Tibial nerve (tissue), 4 donors: ENCODE measurements around the gene CA5A. TPM values are rescaled to one million over a fixed set of nuclear protein-coding genes. Genes with fewer than 3 reads are reported as not detected.

ENCODE experiments used
- DNase-seq, 2 donors: peaks; one replicate each; pipeline ENCODE4 v3.0.0-alpha.2; 2019; ENCODE audit warnings: low spot score in 2 of 2
- H3K27ac ChIP-seq, 4 donors: fragments of 200-600 bp; sonication (generic) in 3 of 4; one replicate each; pipeline ENCODE4 v1.5.1; 2017 to 2019; ENCODE audit warnings: mild to moderate bottlenecking in 1 of 4
- H3K27me3 ChIP-seq, 2 donors: fragments of 200-600 bp; sonication (generic) in 1 of 2; one replicate each; pipeline versions ENCODE4 v1.5.1 to v1.6.0; 2017 to 2019
- H3K36me3 ChIP-seq, 3 donors: fragments of 200-600 bp; sonication (generic); one replicate each; pipeline ENCODE4 v1.5.1; 2018 to 2019
- H3K4me1 ChIP-seq, 4 donors: fragments of 200-600 bp; sonication (generic) in 3 of 4; one replicate each; pipeline ENCODE4 v1.5.1; 2017 to 2019
- H3K4me3 ChIP-seq, 4 donors: fragments of 200-600 bp; sonication (generic) in 3 of 4; one replicate each; pipeline ENCODE4 v1.5.1; 2017 to 2019; ENCODE audit warnings: mild to moderate bottlenecking in 1 of 4, moderate library complexity in 1 of 4
- H3K9me3 ChIP-seq, 4 donors: fragments of 200-600 bp; sonication (generic) in 3 of 4; one replicate each; pipeline ENCODE4 v1.5.1; 2017 to 2019
- EP300 ChIP-seq, 2 donors: sonication (generic); formaldehyde crosslinking; IDR thresholded peaks; one replicate each; pipeline ENCODE4 v1.6.1; 2017; ENCODE audit warnings: antibody characterized with exemption in 2 of 2, mild to moderate bottlenecking in 1 of 2
- POLR2A ChIP-seq, 2 donors: fragments of 450-650 bp; IDR thresholded peaks; one replicate each; pipeline ENCODE4 v1.6.1; 2017; ENCODE audit warnings: antibody characterized with exemption in 2 of 2, mild to moderate bottlenecking in 2 of 2, moderate library complexity in 2 of 2
- WGBS, 2 donors: methylation state at CpG; one replicate each; pipeline ENCODE4 v1.1.5; 2018; 5-methylcytosine and 5-hydroxymethylcytosine counted together
- total RNA-seq, 4 donors: library from RNA; depleted of rRNA; stranded (reverse); fragments of >200 nt; gene quantifications; one replicate each; pipeline ENCODE4 v1.1.0, GENCODE V29; 2016
- TF ChIP-seq, protein P1 (sequence below), 5 experiments: fragments of 200-600 bp in 3 of 5; fragments of 450-650 bp in 2 of 5; sonication (generic) in 3 of 5; IDR thresholded peaks; one replicate each; pipeline ENCODE4 v1.5.1; 2016 to 2019; ENCODE audit warnings: antibody characterized with exemption in 5 of 5, mild to moderate bottlenecking in 3 of 5, moderate library complexity in 2 of 5

CA5A gene
- total RNA-seq, 4 donors from 2014 or later: not detected

- TF ChIP-seq POLR2A (IDR thresholded peaks at IDR 0.05) (no peak), EP300 (IDR thresholded peaks at IDR 0.05) (no peak)
- TF ChIP-seq, protein P1, sequence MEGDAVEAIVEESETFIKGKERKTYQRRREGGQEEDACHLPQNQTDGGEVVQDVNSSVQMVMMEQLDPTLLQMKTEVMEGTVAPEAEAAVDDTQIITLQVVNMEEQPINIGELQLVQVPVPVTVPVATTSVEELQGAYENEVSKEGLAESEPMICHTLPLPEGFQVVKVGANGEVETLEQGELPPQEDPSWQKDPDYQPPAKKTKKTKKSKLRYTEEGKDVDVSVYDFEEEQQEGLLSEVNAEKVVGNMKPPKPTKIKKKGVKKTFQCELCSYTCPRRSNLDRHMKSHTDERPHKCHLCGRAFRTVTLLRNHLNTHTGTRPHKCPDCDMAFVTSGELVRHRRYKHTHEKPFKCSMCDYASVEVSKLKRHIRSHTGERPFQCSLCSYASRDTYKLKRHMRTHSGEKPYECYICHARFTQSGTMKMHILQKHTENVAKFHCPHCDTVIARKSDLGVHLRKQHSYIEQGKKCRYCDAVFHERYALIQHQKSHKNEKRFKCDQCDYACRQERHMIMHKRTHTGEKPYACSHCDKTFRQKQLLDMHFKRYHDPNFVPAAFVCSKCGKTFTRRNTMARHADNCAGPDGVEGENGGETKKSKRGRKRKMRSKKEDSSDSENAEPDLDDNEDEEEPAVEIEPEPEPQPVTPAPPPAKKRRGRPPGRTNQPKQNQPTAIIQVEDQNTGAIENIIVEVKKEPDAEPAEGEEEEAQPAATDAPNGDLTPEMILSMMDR (IDR thresholded peaks at IDR 0.05): no peak
- Histone ChIP-seq H3K9me3 (no peaks in the 10 kb centered on the region), H3K4me3 (no peak overlapping the region), H3K27me3 (no peaks in the 10 kb centered on the region), H3K27ac (peak overlapping the region in 3 of 4 donors; percentile 17 to 90 (median 48)), H3K4me1 (peaks cover 0 to 38% (median 5%) of the 10 kb centered on the region in 4 donors), H3K36me3 (peaks cover 0 to 21% (median 0%) of the 10 kb centered on the region in 3 donors)
- DNase-seq: no peak
- WGBS, 2 donors: 80% methylated on average over 15 to 16 of the region's 17 CpGs
Measured at GRCh38 chr16:87842209-87842869, 94.0 kb downstream of the CA5A start.

- Histone ChIP-seq H3K4me3 (no peak overlapping the region), H3K27me3 (no peaks in the 10 kb centered on the region), H3K9me3 (no peaks in the 10 kb centered on the region), H3K36me3 (peaks cover 0 to 29% (median 0%) of the 10 kb centered on the region in 3 donors), H3K27ac (peak overlapping the region in 2 of 4 donors; percentile 17 to 90), H3K4me1 (peaks cover 0 to 30% (median 2%) of the 10 kb centered on the region in 4 donors)
- WGBS, 2 donors: 90 to 93% methylated on average over 19 to 22 of the region's 22 CpGs
- DNase-seq: no peak
- no peak for TF ChIP-seq EP300 (IDR thresholded peaks at IDR 0.05)
- TF ChIP-seq, protein P1 (IDR thresholded peaks at IDR 0.05): no peak
- no peak for TF ChIP-seq POLR2A (IDR thresholded peaks at IDR 0.05)
Measured at GRCh38 chr16:87841340-87842208, 94.8 kb downstream of the CA5A start.

DNA sequence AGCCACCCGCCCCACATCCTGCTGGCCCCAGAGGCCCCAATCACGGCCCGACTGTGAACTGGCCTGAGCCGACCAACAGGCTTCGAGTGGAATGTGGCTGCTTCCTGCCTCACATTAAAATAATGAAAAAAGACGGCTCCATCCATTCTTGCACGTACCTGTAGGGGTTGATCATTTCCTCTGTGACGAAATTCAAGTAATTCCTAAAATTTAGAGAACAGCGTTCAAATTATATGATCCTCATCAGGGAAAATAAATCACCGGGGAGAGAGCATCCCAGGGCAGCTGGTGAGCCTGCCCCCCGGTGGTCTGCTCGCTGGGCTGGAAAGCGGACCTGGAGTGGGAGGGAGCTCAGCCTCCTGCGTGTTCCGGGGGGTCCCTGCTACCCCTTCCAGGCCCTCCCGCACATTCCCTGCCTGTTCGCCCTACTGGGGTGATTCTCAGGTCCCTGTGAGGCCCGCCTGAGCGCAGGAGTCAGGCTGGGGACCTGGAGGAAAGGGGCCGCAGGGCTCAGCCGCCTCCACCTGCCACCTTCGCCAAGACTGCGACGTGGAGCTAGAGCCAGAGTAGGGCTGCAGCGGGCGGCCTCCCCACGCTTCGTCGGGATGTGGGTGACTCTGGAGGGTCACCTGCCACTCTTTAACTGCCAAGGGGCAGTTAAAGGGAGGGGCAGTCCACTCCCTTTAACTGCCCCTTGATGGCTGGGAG is 95.9 kb downstream of the CA5A start:
- DNase-seq: no peak
- H3K9me3 ChIP-seq: no peaks in the 10 kb centered on the region
- no peak overlapping the region for H3K4me3 ChIP-seq
- H3K36me3 ChIP-seq: peaks cover 0 to 41% (median 0%) of the 10 kb centered on the region in 3 donors
- TF ChIP-seq, protein P1 (IDR thresholded peaks at IDR 0.05): no peak
- no peak for TF ChIP-seq EP300 (IDR thresholded peaks at IDR 0.05)
- no peak for TF ChIP-seq POLR2A (IDR thresholded peaks at IDR 0.05)
- peak overlapping the region in 1 of 4 donors; percentile 90 for H3K27ac ChIP-seq
- H3K4me1 ChIP-seq: peaks cover 0 to 19% (median 2%) of the 10 kb centered on the region in 4 donors
- H3K27me3 ChIP-seq: no peaks in the 10 kb centered on the region
- 86 to 89% methylated on average over 23 to 29 of the region's 29 CpGs for WGBS, 2 donors

DNA sequence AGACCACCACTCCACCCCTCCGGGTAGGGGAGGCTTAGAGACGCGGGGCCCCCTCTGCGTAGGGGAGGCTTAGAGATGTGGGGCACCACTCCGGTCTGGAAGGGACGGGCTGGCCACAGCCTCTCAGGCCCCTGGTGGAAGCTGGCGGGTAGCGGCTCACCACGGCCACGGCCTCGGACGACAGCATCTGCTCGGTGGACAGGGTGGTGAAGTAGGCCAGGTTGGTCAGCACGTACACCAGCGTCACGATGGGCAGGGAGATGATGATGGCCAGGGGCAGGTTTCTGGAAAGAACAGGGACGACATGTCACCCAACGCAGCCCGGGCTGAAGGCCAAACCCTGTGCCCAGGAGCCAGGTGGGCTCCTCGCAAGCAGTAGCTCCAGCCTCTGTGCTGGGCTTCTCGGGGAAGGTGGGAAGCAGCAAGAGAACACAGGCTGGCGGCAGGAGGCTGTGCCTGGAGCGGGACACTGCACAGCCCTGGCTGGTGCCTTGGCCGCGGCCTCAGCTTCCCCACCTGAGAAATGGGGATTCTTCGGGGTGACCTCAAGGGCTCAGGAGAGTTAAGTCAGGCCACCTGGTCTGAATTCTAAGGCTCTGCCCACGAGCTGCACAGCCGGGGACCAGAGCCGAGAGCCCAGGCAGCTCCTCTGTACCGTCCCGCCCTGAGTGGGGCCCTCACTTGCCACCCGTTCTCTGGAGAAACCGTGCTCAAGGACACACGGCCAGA is 96.6 kb downstream of the CA5A start:
- peaks cover 0 to 48% (median 0%) of the 10 kb centered on the region in 3 donors for H3K36me3 ChIP-seq
- TF ChIP-seq EP300 (IDR thresholded peaks at IDR 0.05) (no peak), POLR2A (IDR thresholded peaks at IDR 0.05) (no peak)
- TF ChIP-seq, protein P1 (IDR thresholded peaks at IDR 0.05): no peak
- no peak for DNase-seq
- no peak overlapping the region for H3K4me3 ChIP-seq
- H3K27ac ChIP-seq: peak overlapping the region in 3 of 4 donors; percentile 22 to 90 (median 48)
- peaks cover 0 to 13% (median 2%) of the 10 kb centered on the region in 4 donors for H3K4me1 ChIP-seq
- no peaks in the 10 kb centered on the region for H3K9me3 ChIP-seq
- 86 to 94% methylated on average over 25 to 27 of the region's 34 CpGs for WGBS, 2 donors
- H3K27me3 ChIP-seq: no peaks in the 10 kb centered on the region
